GM18517 (cell line): ENCODE results near the gene IL27RA.
A peak's percentile ranks its signal among the peaks of the same experiment; 100 is the strongest.
"Not testable (repeated sequence)": the region's sequence is repeated elsewhere in the genome, so short reads cannot be mapped to it uniquely, and the experiment has no call there.

Source experiments
- ATAC-seq: cut with Tn5 transposase; IDR thresholded peaks from one replicate; pipeline ENCODE4 v1.9.1; 2021; ENCODE audit warnings: mild to moderate bottlenecking, moderate library complexity; ENCODE audit not compliant: unreplicated experiment

Gene IL27RA

DNA sequence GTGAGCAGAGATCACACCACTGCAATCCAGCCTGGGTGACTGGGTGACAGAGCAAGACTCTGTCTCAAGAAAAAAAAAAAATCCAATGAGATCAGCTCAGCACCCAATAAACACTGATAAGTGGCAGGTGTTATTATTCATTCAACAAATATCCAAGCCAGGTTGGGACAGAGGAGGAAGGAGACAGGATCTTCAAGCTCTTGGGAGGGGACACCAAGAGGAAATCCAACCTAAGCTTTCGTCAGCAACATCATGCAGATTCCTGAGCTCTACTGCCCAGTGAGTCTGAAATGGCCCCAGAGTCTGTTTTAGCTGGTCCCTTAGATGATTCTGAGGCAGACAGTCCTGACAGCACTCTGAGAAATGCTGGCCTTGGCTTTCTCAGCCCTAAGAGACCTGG lies 33.1 kb upstream of the IL27RA start:
- no peak for ATAC-seq

DNA sequence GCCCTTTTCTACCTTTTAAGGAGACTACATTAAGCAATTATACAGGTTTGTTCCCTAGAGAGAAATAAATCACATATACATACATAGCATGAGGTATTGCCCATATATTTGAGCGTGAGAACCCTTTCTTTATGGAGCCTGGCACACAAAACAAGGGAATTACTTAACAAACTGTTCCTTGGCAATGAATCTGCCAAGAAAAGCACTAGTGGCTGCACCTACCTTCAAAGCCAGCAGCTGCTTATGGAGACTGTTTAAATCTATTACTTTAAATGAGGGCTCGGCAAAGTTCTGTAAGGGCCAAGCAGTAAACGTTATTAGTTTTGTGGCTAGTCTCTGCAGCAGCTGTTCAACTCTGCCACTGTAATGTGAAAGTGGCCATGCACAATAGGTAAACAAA lies 32.5 kb upstream of the IL27RA start:
- ATAC-seq: no peak

DNA sequence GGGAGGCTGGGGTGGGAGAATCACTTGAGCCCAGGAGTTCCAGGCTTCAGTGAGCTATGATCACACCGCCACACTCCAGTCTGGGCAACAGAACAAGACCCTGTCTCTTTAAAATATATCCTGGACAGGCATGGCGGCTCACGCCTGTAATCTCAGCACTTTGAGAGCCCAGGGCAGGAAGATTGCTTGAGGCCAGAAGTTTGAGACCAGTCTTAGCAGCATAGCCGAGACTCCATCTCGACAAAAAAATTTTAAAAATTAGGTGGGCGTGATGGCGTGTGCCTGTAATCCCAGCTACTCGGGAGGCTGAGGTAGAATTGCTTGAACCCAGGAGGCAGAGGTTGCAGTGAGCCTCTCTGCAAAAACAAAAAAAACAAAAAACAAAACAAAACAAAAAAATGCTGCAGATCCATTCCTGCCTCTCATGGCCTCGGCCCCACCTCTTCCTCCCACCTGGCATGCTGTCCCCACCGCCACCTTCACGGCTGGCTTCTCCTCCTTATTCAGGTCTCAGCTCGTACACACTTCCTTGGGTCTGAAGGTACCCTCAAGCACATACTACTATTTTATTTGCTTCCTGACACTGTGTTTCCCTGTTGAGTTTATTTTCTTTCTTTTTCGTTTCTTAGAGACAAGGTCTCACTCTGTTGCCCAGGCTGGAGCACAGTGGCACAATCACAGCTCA lies 30.7 kb upstream of the IL27RA start:
- ATAC-seq: no peak

DNA sequence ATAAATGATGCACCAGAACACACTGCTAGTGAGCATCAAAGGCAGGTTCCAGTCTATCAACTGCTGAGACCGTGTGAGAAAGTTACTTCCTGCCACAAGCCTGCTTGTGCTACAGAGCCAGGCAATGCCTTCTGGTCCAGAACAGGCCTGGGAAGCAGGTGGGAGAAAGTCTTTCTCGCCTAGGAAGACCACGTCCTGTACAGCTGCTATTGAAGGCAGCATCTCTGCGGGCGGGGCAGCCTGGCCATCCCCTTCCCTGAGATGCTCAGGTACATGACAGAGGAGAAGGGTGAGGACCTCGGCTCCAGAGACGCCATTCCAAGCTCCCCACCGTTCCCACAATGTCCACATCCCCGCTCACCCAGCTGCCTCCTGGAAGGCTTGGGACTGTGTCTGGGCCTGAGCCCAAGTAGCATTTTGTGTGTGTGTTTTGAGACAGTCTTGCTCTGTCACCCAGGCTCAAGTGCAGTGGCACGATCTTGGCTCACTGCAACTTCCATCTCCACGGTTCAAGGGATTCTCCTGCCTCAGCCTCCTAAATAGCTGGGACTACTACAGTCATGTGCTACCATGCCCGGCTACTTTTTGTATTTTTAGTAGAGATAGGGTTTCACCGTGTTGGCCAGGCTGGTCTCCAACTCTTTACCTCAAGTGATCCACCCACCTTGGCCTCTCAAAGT lies 28.9 kb upstream of the IL27RA start:
- ATAC-seq: no peak

DNA sequence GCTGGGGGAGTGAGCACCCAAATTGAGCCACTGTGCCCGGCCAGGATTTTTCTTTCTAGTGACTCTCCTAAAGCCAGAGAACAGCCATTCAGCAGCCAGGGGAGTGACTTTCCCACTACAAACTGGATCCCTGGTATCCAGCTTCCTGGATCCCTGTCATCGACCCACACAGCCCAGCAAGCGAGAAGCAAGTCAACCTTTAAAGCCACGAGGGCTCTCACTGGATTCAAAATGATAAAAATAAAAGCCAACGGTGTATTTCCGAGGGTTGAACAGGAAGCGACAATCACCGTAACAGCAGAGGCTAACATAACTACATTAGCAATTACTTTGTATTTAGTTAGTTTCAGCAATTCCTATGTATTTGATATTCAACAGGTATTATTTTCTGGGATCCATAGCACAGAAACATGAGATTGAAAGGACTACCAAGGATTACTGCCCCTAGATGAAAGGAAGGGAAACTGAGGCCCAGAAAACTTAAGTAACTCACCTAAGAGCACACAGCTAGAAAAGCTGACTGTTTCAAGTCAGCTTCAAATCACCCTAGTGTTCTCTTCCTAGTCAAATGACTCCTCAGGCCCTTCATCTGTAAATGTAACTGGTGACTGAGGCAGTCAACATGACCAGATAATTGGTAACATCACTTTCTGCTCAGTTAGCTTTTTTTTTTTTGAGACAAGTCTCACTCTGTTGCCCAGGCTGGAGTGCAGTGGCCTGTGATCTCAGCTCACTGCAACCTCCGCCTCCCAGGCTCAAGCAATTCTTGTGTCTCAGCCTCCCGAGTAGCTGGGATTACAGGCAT lies 28.1 kb upstream of the IL27RA start:
- no peak for ATAC-seq

DNA sequence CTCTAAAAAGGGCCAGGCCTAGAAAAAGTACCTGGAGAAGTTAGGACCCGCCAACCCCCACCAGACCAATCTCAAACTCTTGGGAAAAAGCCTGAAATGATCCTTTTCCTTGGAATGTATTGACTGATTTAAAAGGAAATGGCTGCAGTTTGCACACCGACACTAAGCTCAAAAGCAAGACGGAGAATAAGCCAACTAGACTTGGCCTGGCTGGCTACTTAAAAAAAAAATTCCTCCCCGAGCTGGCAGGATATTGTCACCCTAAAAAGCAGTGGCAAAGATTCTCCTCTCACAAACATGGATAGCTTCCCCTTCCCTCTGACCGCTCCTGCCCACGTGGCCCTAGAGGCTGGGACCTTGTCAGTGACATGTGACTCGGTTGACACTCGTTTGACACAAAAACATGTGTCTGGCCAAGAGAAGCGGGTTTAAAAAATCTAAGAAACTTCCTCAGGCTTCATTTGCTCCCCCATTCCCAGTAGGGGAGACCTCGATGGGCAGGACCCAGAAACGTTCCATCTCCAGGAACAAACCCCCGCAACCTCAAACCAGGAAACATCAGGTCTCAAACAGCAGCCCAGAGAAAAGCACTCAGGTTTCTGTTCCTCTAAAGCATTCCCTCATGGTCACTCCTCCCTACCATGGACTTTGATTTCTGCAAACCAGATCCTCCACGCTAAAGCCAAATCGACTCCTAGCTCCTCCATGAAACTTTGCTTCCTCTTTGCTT lies 26.8 kb upstream of the IL27RA start:
- no peak for ATAC-seq

DNA sequence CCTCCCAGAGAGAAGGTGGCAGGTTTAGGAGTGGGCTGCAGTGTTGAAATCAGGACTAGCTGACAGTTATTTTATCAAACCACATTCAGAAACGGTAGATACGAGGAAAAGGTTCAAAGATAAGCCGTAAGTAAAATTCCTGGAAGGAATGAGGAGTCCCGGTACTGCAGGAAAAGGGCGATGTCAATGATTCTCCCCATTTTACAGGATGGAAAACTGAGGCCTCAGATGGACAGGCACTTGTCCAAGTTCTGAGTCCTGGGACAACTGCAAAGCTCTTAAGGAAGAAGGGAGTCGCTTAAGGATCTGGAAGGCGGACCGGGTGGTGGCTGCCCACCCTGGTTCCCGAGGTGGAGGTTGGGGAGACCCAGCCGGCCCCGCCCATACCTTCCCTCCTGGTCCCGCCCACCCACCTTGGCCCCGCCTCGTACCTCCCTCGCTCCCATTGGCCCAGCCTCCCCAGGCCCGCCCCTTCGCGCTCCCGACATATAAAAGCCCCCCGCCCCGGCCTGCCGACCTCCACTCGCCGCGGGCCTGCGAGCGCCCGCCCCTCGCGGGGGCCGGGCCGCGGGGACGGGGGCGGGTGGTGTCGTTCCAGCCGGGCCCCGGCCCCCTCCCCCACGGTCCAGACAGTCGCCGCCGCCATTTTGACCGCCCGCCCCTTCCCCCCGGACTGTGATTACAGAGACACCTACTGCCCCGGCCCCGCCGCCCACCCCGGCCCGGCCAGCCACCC lies 26.0 kb upstream of the IL27RA start:
- no peak for ATAC-seq

DNA sequence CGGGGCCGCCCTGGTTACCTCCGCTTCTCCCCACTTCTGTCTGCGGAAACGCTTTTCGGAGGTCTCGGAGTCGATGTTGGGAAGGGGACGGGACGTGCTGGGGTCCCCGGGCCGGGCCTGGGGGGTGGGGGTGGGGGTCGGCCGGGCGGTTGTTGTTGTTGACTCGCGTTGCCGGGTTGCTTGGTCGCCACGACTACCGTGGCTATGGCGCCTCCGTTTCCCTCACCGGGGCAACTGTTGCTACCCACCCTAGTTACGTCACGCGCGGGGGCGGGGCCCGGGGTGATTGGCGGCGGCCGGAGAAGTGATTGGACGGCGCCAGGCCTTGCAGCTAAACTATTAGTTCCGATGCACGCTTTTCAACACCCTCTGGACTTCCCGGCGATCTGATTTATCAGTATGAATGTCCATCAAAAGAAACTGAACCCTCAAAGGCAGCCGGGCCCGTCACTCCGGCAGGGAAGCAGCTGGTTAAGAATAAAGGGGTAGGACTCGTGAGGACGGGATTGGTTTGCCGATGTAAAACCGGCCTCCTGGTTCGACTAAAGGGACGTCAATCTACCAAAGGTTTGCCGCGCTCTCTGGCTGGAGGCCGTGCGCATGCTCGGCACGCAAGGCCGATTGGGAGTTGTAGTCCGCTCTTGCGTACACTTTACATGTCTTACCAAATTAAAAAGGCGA lies 25.3 kb upstream of the IL27RA start, which contains the start of gene RFX1:
Gene RFX1, minus strand, starts transcription at position 236 of the 681 bp plus-strand sequence. CDS start 12,477 bp downstream, outside the sequence.
- peak; percentile 78 for ATAC-seq

DNA sequence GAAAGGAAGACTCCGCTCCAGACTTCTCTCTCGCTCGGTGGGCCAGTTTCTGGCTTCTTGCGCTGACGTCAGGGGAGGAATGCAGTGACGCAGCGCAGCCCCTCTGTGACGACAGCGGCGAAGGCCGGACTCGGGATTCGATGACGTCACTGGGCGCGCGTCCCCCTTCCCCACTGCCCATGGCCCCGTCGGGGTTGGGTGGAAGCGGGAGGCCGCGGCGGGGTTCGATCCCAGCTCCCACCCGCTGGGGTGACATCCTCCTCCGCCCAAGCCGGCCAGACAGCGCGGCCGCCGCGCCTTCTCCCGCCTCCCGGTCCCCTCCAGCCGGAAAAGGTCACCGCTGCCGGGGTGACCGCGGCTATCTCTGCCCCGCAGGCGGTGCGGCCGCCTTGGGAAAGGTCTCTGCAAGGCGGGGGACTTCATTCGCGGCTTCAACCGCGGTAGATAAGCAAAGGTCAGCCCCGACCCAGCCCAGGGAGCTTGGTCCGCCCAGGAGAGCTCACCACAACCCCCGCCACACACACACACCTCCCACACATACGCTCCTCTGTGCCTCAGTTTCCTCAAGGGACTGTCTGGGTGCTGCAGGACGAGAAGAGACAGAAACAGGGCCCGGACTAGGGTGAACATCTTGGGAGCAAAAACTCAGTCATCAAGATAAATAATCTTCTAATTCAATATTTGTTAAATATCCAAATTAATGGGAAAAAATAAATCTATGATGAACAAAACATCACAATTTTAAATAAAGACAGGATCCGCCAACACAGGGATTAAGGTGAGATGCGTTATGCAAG lies 24.6 kb upstream of the IL27RA start:
- ATAC-seq: peak; percentile 38

DNA sequence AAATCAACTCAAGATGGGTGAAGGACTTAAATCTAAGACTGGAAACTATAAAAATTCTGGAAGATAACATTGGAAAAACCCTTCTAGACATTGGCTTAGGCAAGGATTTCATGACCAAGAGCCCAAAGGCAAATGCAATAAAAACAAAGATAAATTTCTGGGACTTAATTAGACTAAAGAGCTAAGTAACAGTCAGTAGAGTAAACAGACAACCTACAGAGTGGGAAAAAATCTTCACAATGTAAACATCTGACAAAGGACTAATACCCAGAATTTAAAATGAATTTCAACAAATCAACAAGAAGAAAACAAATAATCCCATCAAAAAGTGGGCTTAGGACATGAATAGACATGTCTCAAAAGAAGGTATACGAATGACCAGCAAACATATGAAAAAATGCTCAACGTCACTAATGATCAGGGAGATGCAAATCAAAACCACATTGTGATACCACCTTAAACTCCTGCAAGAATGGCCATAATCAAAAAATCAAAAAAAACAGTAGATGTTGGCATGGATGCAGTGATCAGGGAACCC lies 19.1 kb upstream of the IL27RA start:
- ATAC-seq: no peak

DNA sequence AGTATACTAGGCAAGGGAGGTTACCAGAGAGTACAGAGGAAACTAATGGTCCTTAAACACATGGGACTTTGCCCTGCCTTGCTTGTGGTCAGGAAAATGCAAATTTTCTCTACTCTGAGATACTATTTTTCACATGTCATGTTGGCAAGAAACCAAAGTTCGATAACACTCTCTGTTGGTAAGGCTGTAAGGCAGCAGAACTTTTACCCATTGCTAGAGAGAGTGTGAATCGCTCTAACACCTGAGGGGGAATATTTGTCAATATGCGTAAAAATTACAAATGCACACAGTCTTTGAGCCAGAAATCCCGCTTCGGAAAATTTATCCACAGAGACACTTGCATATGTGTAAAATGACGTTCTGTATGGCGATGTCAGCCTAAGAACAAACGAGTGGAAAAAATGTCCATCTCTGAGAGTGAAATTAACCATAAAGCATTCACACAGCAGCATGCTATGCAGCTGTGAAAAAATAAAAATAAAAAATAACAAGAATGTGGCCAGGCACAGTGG lies 16.0 kb upstream of the IL27RA start:
- ATAC-seq: peak; percentile 86

DNA sequence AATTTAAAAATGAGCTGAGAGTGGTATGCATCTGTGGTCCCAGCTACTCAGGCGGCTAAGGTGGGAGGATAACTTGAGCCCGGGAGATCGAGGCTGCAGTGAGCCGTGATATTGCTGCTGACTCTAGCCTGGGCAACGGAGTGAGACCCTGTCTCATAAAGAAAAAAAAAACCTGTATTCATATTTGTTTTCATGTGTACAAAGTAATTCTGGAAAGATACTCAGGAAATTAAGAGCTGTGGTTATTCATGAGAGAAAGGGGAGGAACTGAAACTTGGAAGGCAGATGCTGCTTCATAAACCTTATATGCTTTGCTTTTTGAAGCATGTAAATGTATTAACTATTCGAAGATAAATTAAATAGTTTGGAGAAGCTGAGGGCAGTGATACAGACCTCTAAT lies 12.5 kb upstream of the IL27RA start:
- no peak for ATAC-seq

DNA sequence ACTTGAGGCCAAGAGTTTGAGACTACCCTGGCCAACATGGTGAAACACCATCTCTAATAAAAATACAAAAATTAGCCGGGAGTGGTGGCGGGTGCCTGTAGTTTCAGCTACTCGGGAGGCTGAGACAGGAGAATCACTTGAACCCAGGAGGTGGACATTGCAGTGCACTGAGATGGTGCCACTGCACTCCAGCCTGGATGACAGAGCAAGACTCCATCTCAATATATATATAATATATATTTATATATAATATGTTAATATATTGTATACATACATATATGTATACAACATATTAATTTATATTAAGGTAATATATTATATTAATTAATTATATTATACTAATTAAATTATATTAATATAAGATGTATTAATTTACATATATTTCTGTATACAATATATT lies 11.8 kb upstream of the IL27RA start:
- not testable (repeated sequence) for ATAC-seq

DNA sequence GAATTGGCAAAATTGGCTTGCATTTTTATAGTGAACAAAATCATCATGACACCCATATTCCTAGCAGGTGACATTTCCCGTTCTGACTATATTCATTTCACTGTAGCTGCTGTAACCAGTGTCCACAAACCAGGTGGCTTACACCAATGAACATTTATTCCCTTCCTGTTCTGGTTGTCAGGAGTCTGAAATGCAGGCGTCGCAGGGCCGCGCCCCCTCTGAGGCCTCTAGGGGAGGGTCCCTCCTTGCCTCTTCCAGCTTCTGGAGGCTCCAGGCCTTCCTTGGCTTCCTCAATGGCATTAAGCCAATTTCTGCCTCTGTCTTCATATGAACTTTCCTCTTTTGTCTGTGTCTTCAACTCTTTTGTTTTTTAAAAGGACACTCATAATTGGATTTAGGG lies 10.1 kb upstream of the IL27RA start:
- no peak for ATAC-seq

DNA sequence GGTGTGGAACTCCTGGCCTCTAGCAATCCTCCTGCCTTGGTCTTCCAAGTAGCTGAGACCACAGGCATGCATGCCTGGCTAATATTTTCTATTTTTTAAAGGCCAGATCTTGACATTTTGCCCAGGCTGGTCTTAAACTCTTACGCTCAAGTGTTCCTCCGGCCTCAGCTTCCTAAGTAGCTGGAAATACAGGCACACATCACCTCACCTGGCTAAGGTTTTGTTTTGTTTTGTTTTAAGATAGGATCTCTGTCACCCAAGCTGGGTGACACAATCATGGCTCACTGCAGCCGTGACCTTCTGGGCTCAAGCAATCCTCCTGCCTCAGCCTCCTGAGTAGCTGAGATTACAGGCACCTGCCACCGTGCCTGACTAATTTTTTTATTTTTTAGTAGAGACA lies 9.1 kb upstream of the IL27RA start:
- no peak for ATAC-seq

DNA sequence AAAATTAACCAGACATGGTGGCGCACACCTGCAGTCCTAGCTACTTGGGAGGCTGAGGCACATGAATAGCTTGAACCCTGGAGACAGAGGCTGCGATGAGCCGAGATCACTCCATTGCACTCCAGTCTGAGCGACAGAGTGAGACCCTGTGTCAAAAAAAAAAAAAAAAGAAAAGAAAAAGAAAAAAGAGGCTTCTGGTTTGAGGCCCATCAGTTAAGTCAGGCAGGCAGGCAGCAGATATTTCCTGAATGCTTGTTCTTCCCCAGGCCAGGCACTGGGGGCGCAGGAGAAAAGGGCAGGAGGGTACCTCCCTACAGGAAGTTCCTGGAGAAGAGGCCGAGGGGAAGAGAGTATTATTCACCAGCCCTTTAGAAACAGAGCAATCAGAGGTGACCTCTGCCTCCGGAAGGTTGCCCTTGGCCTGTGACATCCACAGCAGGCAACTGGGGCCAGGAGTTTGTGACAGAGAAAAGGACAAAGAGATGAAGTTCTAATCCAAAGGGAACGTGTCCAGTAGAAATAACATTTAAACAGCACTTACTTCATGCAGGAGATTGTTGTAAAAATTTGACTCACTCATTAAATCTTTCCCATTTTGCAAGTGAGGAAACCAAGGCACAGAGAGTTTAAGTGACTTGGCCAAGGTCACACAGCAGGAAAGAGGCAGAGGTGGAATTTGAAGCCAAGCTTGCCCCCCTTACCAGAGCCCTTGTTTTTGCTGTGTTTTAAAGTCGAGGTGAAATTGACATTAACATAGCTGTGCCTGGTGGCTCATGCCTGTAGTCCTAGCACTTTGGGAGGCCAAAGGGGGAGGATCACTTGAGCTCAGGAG lies 7.9 kb upstream of the IL27RA start:
- ATAC-seq: no peak

DNA sequence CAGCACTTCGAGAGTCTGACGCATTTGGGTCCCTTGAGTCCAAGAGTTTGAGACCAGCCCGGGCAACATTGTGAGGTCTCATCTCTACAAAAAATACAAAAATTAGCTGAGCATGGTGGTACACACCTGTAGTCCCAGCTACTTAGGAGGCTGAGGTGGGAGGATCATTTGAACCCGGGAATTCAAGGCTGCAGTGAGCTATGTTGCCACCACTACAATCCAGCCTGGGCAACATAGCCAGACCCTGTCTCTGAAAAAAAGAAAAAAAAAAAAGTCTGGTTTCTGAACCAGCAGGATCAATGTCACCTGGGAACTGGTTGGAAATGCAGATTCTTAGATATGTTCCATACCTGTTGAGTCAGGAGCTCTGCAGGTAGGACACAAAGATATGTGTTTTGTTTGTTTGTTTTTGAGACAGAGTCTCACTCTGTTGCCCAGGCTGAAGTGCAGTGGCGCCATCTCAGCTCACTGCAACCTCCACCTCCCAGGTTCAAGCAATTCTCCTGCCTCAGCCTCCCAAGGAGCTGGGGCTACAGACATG lies 4.8 kb upstream of the IL27RA start:
- not testable (repeated sequence) for ATAC-seq
